HEK293 (cell line): ENCODE measurements around the gene CAT.

Source experiments
- AEBP2 ChIP-seq: fragments of 450-650 bp; formaldehyde crosslinking; IDR thresholded peaks from 2 replicates; pipeline ENCODE4 v1.5.1; 2016; ENCODE audit warnings: missing biosample characterization, missing genetic modification characterization, borderline replicate concordance
- CTCF ChIP-seq: fragments of 450-650 bp; formaldehyde crosslinking; IDR thresholded peaks from 2 replicates; pipeline ENCODE4 v1.5.1; 2016; ENCODE audit warnings: missing biosample characterization, missing genetic modification characterization
- PBX3 ChIP-seq: sonication (generic); formaldehyde crosslinking; IDR thresholded peaks from 2 replicates; pipeline ENCODE4 v1.8.1; 2022; ENCODE audit warnings: mild to moderate bottlenecking, moderate library complexity, missing genetic modification reagents
- REPIN1 ChIP-seq: fragments of 450-650 bp; formaldehyde crosslinking; IDR thresholded peaks from 2 replicates; pipeline ENCODE4 v1.5.1; 2017; ENCODE audit warnings: missing biosample characterization, missing genetic modification characterization, low read depth
- SCRT1 ChIP-seq: fragments of 450-650 bp; formaldehyde crosslinking; IDR thresholded peaks from 2 replicates; pipeline ENCODE4 v1.5.1; 2016; ENCODE audit warnings: missing biosample characterization, missing genetic modification characterization, borderline replicate concordance
- SP2 ChIP-seq: fragments of 450-650 bp; formaldehyde crosslinking; IDR thresholded peaks from 2 replicates; pipeline ENCODE4 v1.5.1; 2016; ENCODE audit warnings: missing biosample characterization, missing genetic modification characterization
- ZBTB26 ChIP-seq: fragments of 450-650 bp; formaldehyde crosslinking; optimal IDR thresholded peaks from 2 replicates; pipeline ENCODE3; 2016; ENCODE audit warnings: missing biosample characterization, mild to moderate bottlenecking, missing genetic modification characterization
- ZNF121 ChIP-seq: fragments of 450-650 bp; formaldehyde crosslinking; IDR thresholded peaks from 2 replicates; pipeline ENCODE4 v1.5.1; 2016; ENCODE audit warnings: missing biosample characterization, missing genetic modification characterization
- ZNF146 ChIP-seq: fragments of 450-650 bp; formaldehyde crosslinking; IDR thresholded peaks from 2 replicates; pipeline ENCODE4 v1.5.1; 2016; ENCODE audit warnings: missing biosample characterization, missing genetic modification characterization
- ZNF449 ChIP-seq: fragments of 450-650 bp; formaldehyde crosslinking; IDR thresholded peaks from 2 replicates; pipeline ENCODE4 v1.5.1; 2017; ENCODE audit warnings: missing biosample characterization, mild to moderate bottlenecking, missing genetic modification characterization, moderate library complexity
- ZSCAN30 ChIP-seq: fragments of 450-650 bp; IDR thresholded peaks from 2 replicates; pipeline ENCODE4 v1.5.1; 2018; ENCODE audit warnings: missing biosample characterization, mild to moderate bottlenecking, missing genetic modification characterization, moderate library complexity

- TF ChIP-seq CTCF, result no peak
- TF ChIP-seq AEBP2 (tag by site-specific recombination), result no peak
- no peak for TF ChIP-seq ZNF146 (tag by site-specific recombination)
- no peak for TF ChIP-seq SP2
- TF ChIP-seq SCRT1, result no peak
- TF ChIP-seq ZBTB26 (tag by site-specific recombination), result no peak
- no peak for TF ChIP-seq ZNF449 (tag by site-specific recombination)
- no peak for TF ChIP-seq REPIN1 (tag by site-specific recombination)
- no peak for TF ChIP-seq ZSCAN30 (tag by site-specific recombination)
- no peak for TF ChIP-seq PBX3 (CRISPR knock-in tag)
- TF ChIP-seq ZNF121, result no peak
Measured at GRCh38 chr11:34457607-34458006, 18.9 kb downstream of the CAT start.
